CD14-positive monocyte (primary cell): ENCODE measurements around the gene FIP1L1. TPM values are rescaled to one million over a fixed set of nuclear protein-coding genes. Genes with fewer than 3 reads are reported as not detected.

Experiments
- DNase-seq, 3 donors: peaks; one replicate each; pipeline ENCODE4 v3.0.0-alpha.2; 2011 to 2022
- H2AFZ ChIP-seq: 2 replicates; pipeline ENCODE4 v1.6.0; 2012; ENCODE audit warnings: mild to moderate bottlenecking, low read depth, low read length, inconsistent platforms; ENCODE audit not compliant: insufficient read depth, poor library complexity, severe bottlenecking
- H3K27ac ChIP-seq, 2 donors: 1 replicate in 1 of 2; 2 replicates in 1 of 2; pipeline ENCODE4 v1.5.1; 2012 to 2013; ENCODE audit warnings: low read length in 2 of 2, control low read depth in 1 of 2, inconsistent platforms in 1 of 2, low read depth in 1 of 2, mild to moderate bottlenecking in 1 of 2
- H3K27me3 ChIP-seq, 2 donors: one replicate each; pipeline versions ENCODE4 v1.6.0 to v1.6.1; 2011 to 2013; ENCODE audit warnings: low read length in 2 of 2; ENCODE audit not compliant: control insufficient read depth in 2 of 2, insufficient read depth in 2 of 2
- H3K36me3 ChIP-seq, 2 donors: replicated peaks in 1 of 2; 1 replicate in 1 of 2; 2 replicates in 1 of 2; pipeline versions ENCODE4 v1.5.1 to v1.6.1; 2012 to 2013; ENCODE audit warnings: low read length in 2 of 2, control low read depth in 1 of 2, inconsistent platforms in 1 of 2, mild to moderate bottlenecking in 1 of 2; ENCODE audit not compliant: insufficient read depth in 2 of 2, control insufficient read depth in 1 of 2
- H3K4me1 ChIP-seq, 2 donors: 1 replicate in 1 of 2; 2 replicates in 1 of 2; pipeline versions ENCODE4 v1.5.1 to v1.6.1; 2012 to 2013; ENCODE audit warnings: low read length in 2 of 2, control low read depth in 1 of 2, inconsistent platforms in 1 of 2, mild to moderate bottlenecking in 1 of 2, moderate library complexity in 1 of 2; ENCODE audit not compliant: insufficient read depth in 2 of 2, control insufficient read depth in 1 of 2
- H3K4me2 ChIP-seq: replicated peaks from 2 replicates; pipeline ENCODE3; 2012; ENCODE audit warnings: low read length, moderate library complexity, mild to moderate bottlenecking; ENCODE audit not compliant: poor library complexity, severe bottlenecking; ENCODE audit errors: extremely low read depth
- H3K4me3 ChIP-seq, 3 experiments: fragments of 200-600 bp in 1 of 3; sonication (generic) in 1 of 3; replicated peaks in 1 of 3; 1 replicate in 2 of 3; 2 replicates in 1 of 3; pipeline ENCODE4 v1.5.1; 2011 to 2013; ENCODE audit warnings: low read length in 3 of 3, mild to moderate bottlenecking in 3 of 3, control low read depth in 2 of 3, low read depth in 2 of 3, inconsistent platforms in 1 of 3, moderate library complexity in 1 of 3
- H3K79me2 ChIP-seq: 2 replicates; pipeline ENCODE4 v1.6.0; 2012; ENCODE audit warnings: mild to moderate bottlenecking, control low read depth, inconsistent platforms, low read length, moderate library complexity; ENCODE audit not compliant: insufficient read depth
- H3K9ac ChIP-seq: 2 replicates; pipeline ENCODE4 v1.6.0; 2017; ENCODE audit warnings: low read length, mild to moderate bottlenecking; ENCODE audit not compliant: insufficient read depth, poor library complexity, severe bottlenecking
- H3K9me3 ChIP-seq, 2 donors: replicated peaks in 1 of 2; 1 replicate in 1 of 2; 2 replicates in 1 of 2; pipeline versions ENCODE4 v1.5.1 to v1.6.1; 2012 to 2013; ENCODE audit warnings: low read length in 2 of 2, control low read depth in 1 of 2; ENCODE audit not compliant: control insufficient read depth in 1 of 2, insufficient read depth in 1 of 2
- H4K20me1 ChIP-seq: 2 replicates; pipeline ENCODE4 v1.6.0; 2012; ENCODE audit warnings: mild to moderate bottlenecking, low read length, control low read depth, moderate library complexity; ENCODE audit not compliant: insufficient read depth
- H3K27ac Mint-ChIP-seq, 7 donors: one replicate each; pipeline ENCODE4 v1.8.0; 2020; ENCODE audit warnings: mild to moderate bottlenecking in 7 of 7, mixed read lengths in 7 of 7, moderate library complexity in 6 of 7, inconsistent platforms in 2 of 7
- H3K27me3 Mint-ChIP-seq, 3 donors: one replicate each; pipeline ENCODE4 v1.8.0; 2021 to 2022; ENCODE audit warnings: low read depth in 3 of 3, mild to moderate bottlenecking in 3 of 3, mixed read lengths in 3 of 3, moderate library complexity in 3 of 3, inconsistent platforms in 1 of 3
- H3K36me3 Mint-ChIP-seq, 2 donors: one replicate each; pipeline ENCODE4 v1.8.0; 2020; ENCODE audit warnings: mixed read lengths in 2 of 2, inconsistent platforms in 1 of 2, mild to moderate bottlenecking in 1 of 2
- H3K4me1 Mint-ChIP-seq: one replicate; pipeline ENCODE4 v1.8.0; 2020; ENCODE audit warnings: mild to moderate bottlenecking, mixed read lengths
- H3K4me3 Mint-ChIP-seq, 2 donors: one replicate each; pipeline ENCODE4 v1.8.0; 2020; ENCODE audit warnings: mild to moderate bottlenecking in 2 of 2, mixed read lengths in 2 of 2, moderate library complexity in 1 of 2
- H3K9me3 Mint-ChIP-seq, 7 donors: one replicate each; pipeline ENCODE4 v1.8.0; 2020 to 2022; ENCODE audit warnings: mixed read lengths in 7 of 7, mild to moderate bottlenecking in 6 of 7, moderate library complexity in 6 of 7, inconsistent platforms in 2 of 7
- CTCF ChIP-seq: fragments of 200-600 bp; IDR thresholded peaks from one replicate; pipeline ENCODE4 v1.8.0; 2022; ENCODE audit warnings: antibody characterized with exemption, mild to moderate bottlenecking
- WGBS: methylation state at CpG from one replicate; pipeline ENCODE4 v1.1.5; 2013; ENCODE audit warnings: missing lambda C conversion rate; ENCODE audit not compliant: insufficient coverage; 5-methylcytosine and 5-hydroxymethylcytosine counted together
- intact Hi-C, 2 donors: fragments of 100-400 bp; cut with micrococcal nuclease; formaldehyde crosslinking; loops; one replicate each; pipeline versions ENCODE4 v1.15.0 to v1.15.1; 2023
- polyA plus RNA-seq, 3 donors: library from polyadenylated mRNA; depleted of rRNA in 1 of 3; unstranded in 2 of 3; stranded (reverse) in 1 of 3; fragments of 300-500 nt in 2 of 3; fragments of >200 nt in 1 of 3; fragmentation: Illumina TruSeq in 2 of 3; gene quantifications; 1 replicate in 2 of 3; 2 replicates in 1 of 3; pipeline ENCODE4 v1.2.3, GENCODE V29; 2012 to 2021

FIP1L1 gene
- polyA plus RNA-seq, 3 donors = 14.5 to 36.9 (median 25.4) TPM

DNA sequence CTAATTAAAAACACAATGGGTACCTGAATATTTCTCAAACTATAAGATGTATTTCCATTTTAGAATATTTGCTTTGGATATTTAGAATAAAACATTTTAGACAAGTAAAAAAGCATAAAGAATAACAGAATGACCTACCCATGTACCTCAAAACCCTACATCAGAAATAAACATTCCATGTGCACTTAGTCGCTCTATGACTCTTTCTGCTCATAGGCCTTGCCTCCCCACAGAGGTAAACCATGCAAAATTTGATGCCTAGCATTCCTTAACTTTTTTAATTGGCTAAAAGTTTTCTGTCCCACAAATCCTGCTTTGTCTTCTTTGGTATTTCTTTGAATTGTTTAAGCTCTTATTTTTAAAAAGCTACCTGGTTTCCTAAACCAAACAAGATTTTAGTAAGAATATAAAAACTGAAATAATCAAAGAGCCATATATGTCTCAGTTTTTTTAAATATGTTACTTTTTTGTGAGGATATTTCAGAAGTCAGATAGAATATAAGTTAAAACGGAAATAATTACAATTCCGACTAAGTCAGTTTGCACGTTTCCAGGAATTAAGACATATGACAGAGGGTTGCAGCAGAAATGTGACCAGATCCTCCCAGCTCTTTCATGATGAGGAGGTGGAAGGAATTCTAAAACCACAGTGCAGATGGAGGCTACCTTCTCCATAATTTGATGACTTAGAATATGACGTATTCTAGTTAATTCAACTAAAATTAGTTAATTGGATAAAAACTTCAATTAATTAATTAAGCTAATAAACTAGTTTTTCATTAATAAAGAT lies 102.5 kb downstream of the FIP1L1 start:
- no peak overlapping the region for H3K4me3 Mint-ChIP-seq
- no peak for DNase-seq
- Histone ChIP-seq H3K4me1 (no peaks in the 10 kb centered on the region), H2AFZ (no peak overlapping the region), H4K20me1 (no peaks in the 10 kb centered on the region), H3K4me3 (no peak overlapping the region), H3K79me2 (no peaks in the 10 kb centered on the region), H3K9ac (no peak overlapping the region), H3K36me3 (no peaks in the 10 kb centered on the region), H3K4me2 (no peak overlapping the region), H3K27ac (no peak overlapping the region), H3K9me3 (no peaks in the 10 kb centered on the region), H3K27me3 (no peaks in the 10 kb centered on the region)
- no CpG with 5 or more reads among the region's 5 CpGs for WGBS
- TF ChIP-seq CTCF = no peak
- no peaks in the 10 kb centered on the region for H3K4me1 Mint-ChIP-seq
- H3K27me3 Mint-ChIP-seq = peaks cover 0 to 3% (median 0%) of the 10 kb centered on the region in 3 donors
- H3K9me3 Mint-ChIP-seq = peaks cover 0 to 1% (median 0%) of the 10 kb centered on the region in 7 donors
- no peaks in the 10 kb centered on the region for H3K36me3 Mint-ChIP-seq
- intact Hi-C loops = no loop called here
- no peak overlapping the region for H3K27ac Mint-ChIP-seq

- intact Hi-C loops = no loop called here
- Histone ChIP-seq H3K4me1 (no peaks in the 10 kb centered on the region), H3K9me3 (no peaks in the 10 kb centered on the region), H3K4me2 (no peak overlapping the region), H4K20me1 (no peaks in the 10 kb centered on the region), H2AFZ (no peak overlapping the region), H3K27ac (no peak overlapping the region), H3K4me3 (no peak overlapping the region), H3K9ac (no peak overlapping the region), H3K79me2 (no peaks in the 10 kb centered on the region), H3K36me3 (no peaks in the 10 kb centered on the region), H3K27me3 (no peaks in the 10 kb centered on the region)
- H3K9me3 Mint-ChIP-seq = peaks cover 0 to 1% (median 0%) of the 10 kb centered on the region in 7 donors
- WGBS = 90% methylated on average over 2 of the region's 2 CpGs
- H3K27ac Mint-ChIP-seq = no peak overlapping the region
- H3K27me3 Mint-ChIP-seq = peaks cover 0 to 3% (median 2%) of the 10 kb centered on the region in 3 donors
- DNase-seq = no peak
- H3K4me1 Mint-ChIP-seq = no peaks in the 10 kb centered on the region
- no peak overlapping the region for H3K4me3 Mint-ChIP-seq
- TF ChIP-seq CTCF = no peak
- no peaks in the 10 kb centered on the region for H3K36me3 Mint-ChIP-seq
Measured at GRCh38 chr4:53480909-53481308, 103.5 kb downstream of the FIP1L1 start.
